ENCODE results near the gene ZNF189. TPM values are rescaled to one million over a fixed set of nuclear protein-coding genes. Genes with fewer than 3 reads are reported as not detected.

The ZNF189 gene
- total RNA-seq, 3 donors from 2014 or later = 13.1 to 27.9 (median 17.7) TPM

DNA sequence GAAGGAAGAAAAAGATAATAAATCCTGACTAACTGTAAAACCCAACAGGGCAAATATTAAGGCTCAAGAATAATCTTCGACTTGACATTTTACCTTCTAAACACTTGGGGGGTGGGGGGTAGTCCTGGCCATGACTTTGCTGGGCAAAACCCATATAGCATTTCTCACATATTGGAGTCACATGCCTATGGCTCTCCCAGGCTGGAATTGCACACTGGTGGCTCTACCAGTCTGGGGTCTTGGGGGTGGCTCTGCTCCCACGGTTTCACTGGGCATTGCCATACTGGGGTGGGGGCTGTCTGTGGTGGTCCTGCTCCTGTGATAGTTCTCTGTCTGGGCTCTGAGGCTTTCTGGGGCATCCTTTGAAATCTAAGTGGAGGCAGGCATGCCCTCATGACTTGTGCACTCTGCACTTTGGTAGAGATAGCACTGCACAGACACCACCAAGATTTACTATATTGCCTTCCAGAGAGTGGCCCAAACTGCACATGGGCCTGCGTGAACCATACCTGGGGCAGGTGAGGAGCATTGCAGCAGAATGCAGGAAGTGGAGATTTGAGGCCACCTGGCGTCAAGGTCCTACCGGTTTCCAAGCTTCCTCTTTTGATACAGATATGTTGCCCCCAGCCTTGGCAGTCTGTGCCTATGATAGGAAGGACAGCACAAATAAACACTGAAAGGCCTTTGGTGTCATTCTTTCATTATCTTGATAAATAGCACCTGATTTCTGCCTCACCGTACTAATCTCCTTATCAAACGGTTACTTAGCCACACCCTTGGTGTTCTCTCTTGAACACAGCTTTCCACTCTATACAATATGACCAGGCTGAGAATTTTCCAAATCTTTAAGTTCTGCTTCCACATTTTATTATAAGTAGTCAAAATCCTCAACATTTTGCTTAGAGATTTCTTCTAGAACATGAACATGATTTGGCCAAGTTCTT lies 43.6 kb upstream of the ZNF189 start:
- no peaks in the 10 kb centered on the region for H3K36me3 ChIP-seq (ENCODE audit: low read depth)
- no peaks in the 10 kb centered on the region for H3K9me3 ChIP-seq
- H3K4me3 ChIP-seq = no peak overlapping the region
- intact Hi-C loops (cut with DNase I, micrococcal nuclease) = no loop called here
- DNase-seq (peak in 2 of 3 donors; percentile 12 to 58), ATAC-seq (peak; percentile 74)
- H3K4me1 ChIP-seq (ENCODE audit: low read depth) = peaks cover 8% of the 10 kb centered on the region
- TF ChIP-seq, protein P1, sequence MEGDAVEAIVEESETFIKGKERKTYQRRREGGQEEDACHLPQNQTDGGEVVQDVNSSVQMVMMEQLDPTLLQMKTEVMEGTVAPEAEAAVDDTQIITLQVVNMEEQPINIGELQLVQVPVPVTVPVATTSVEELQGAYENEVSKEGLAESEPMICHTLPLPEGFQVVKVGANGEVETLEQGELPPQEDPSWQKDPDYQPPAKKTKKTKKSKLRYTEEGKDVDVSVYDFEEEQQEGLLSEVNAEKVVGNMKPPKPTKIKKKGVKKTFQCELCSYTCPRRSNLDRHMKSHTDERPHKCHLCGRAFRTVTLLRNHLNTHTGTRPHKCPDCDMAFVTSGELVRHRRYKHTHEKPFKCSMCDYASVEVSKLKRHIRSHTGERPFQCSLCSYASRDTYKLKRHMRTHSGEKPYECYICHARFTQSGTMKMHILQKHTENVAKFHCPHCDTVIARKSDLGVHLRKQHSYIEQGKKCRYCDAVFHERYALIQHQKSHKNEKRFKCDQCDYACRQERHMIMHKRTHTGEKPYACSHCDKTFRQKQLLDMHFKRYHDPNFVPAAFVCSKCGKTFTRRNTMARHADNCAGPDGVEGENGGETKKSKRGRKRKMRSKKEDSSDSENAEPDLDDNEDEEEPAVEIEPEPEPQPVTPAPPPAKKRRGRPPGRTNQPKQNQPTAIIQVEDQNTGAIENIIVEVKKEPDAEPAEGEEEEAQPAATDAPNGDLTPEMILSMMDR (IDR thresholded peaks at IDR 0.05) = no peak

DNA sequence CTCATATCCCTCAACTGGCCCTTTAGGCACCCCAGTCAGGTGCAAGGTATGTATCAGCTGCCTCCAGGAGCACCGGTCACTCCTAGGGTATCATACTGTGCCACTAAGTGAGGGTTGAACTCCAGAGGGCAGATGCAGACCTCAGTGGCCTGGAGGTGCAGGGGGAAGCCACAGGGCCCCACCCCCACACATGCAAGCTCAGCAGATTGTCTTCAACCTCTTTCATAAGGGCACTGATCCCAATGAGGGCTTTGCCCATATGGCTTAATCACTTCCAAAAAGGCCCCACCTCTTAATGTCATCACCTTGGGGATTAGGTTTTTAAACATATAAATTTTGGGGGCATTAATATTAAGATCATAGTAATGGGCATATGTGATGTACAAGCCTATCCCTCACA lies 42.0 kb upstream of the ZNF189 start:
- intact Hi-C loops (cut with DNase I, micrococcal nuclease) = no loop called here
- H3K4me3 ChIP-seq = no peak overlapping the region
- TF ChIP-seq, protein P1 (IDR thresholded peaks at IDR 0.05) = no peak
- H3K4me1 ChIP-seq (ENCODE audit: low read depth) = peaks cover 8% of the 10 kb centered on the region
- H3K36me3 ChIP-seq (ENCODE audit: low read depth) = no peaks in the 10 kb centered on the region
- no peak for DNase-seq
- ATAC-seq = no peak
- H3K9me3 ChIP-seq = no peaks in the 10 kb centered on the region

DNA sequence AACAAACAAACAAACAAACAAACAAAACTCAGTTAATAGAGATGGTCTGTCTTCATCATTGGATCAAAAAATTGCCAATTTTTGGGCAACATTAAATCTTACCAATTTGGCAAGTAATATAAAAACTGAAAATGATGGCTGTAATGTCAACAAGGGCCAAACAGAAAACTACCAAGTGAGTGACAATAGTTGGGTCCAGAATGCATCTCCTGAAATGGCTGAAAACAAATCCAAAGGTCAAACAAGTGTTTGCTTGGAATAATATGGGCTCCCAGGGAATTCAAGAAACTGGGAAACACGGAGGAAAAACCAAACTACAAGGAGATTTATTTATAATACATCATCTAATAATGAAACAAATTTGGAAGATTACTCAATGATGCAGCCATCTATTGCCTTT lies 39.0 kb upstream of the ZNF189 start:
- Histone ChIP-seq H3K4me3 (no peak overlapping the region), H3K36me3 (ENCODE audit: low read depth) (no peaks in the 10 kb centered on the region), H3K9me3 (no peaks in the 10 kb centered on the region), H3K4me1 (ENCODE audit: low read depth) (peaks cover 7% of the 10 kb centered on the region)
- TF ChIP-seq, protein P1 (IDR thresholded peaks at IDR 0.05) = no peak
- no peak for ATAC-seq
- intact Hi-C loops (cut with DNase I, micrococcal nuclease) = no loop called here
- no peak for DNase-seq

DNA sequence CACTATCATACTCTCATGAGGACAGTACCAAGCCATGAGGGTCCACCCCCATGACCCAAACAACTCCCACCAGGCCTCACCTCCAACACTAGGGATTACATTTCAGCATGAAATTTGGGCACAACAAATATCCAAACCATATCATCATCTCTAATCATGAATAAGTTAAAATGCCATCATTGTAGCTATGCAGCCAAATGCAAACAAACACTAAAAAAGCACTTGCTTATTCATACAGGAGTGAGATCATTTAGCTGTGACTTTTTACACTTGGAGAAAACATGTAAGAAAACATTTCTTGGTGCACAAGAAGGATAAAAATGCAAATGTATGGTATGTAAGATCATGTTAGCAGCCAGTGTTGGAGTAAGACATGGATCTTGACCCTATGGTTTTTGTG lies 38.0 kb upstream of the ZNF189 start:
- DNase-seq = no peak
- TF ChIP-seq, protein P1 (IDR thresholded peaks at IDR 0.05) = no peak
- intact Hi-C loops (cut with DNase I, micrococcal nuclease) = no loop called here
- Histone ChIP-seq H3K4me1 (ENCODE audit: low read depth) (no peaks in the 10 kb centered on the region), H3K4me3 (no peak overlapping the region), H3K9me3 (no peaks in the 10 kb centered on the region), H3K36me3 (ENCODE audit: low read depth) (no peaks in the 10 kb centered on the region)
- ATAC-seq = no peak

DNA sequence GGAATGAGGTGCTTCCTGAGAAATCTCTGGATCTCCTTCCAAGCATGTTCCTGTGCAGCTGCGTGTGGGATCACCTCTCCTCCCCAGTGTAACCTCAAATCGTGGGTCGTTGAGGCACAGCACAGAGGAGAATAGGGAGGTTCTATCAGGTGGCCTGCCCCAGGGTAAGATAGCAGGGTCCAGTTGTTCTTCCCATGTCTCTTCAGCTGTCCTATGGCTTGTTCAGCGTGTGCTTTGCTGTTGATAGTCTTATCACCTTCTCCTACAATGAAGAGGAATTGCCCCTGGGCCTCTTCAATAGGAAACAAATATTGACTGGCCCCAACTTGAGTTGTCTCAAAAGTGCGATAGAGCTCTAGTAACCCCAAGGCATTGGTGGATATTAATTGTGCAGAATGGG lies 36.2 kb upstream of the ZNF189 start:
- no peak for DNase-seq
- intact Hi-C loops (cut with DNase I, micrococcal nuclease) = no loop called here
- H3K4me1 ChIP-seq (ENCODE audit: low read depth) = no peaks in the 10 kb centered on the region
- no peak for ATAC-seq
- H3K9me3 ChIP-seq = no peaks in the 10 kb centered on the region
- H3K36me3 ChIP-seq (ENCODE audit: low read depth) = no peaks in the 10 kb centered on the region
- TF ChIP-seq, protein P1 (IDR thresholded peaks at IDR 0.05) = no peak
- no peak overlapping the region for H3K4me3 ChIP-seq

Measured in mucosa of descending colon (tissue), 3 donors.